ENCODE measurements around the gene BRIX1.
"Not testable (repeated sequence)": the region's sequence is repeated elsewhere in the genome, so short reads cannot be mapped to it uniquely, and the experiment has no call there.

BRIX1 gene

GRCh38 chr5:34970552-34970951, 55.0 kb downstream of the BRIX1 start:
- DNase-seq, result no peak

- DNase-seq, result not testable (repeated sequence)
These were observed 56.1 kb downstream of the BRIX1 start for GRCh38 chr5:34971655-34972054.

Data from activated CD8-positive, alpha-beta memory T cell treated with anti-CD3 and anti-CD28 coated beads, Interleukin-2, amount 50 U/mL, for 4 hours (primary cell).